IPS DF 4.7 (cell line): ENCODE data around the gene TAPBP.
"Not testable (repeated sequence)": the region's sequence is repeated elsewhere in the genome, so short reads cannot be mapped to it uniquely, and the experiment has no call there.

Experiments
- DNase-seq: peaks from one replicate; pipeline ENCODE4 v3.0.0-alpha.2; 2013; ENCODE audit warnings: low spot score; ENCODE audit errors: extremely low read depth

The TAPBP gene

DNA sequence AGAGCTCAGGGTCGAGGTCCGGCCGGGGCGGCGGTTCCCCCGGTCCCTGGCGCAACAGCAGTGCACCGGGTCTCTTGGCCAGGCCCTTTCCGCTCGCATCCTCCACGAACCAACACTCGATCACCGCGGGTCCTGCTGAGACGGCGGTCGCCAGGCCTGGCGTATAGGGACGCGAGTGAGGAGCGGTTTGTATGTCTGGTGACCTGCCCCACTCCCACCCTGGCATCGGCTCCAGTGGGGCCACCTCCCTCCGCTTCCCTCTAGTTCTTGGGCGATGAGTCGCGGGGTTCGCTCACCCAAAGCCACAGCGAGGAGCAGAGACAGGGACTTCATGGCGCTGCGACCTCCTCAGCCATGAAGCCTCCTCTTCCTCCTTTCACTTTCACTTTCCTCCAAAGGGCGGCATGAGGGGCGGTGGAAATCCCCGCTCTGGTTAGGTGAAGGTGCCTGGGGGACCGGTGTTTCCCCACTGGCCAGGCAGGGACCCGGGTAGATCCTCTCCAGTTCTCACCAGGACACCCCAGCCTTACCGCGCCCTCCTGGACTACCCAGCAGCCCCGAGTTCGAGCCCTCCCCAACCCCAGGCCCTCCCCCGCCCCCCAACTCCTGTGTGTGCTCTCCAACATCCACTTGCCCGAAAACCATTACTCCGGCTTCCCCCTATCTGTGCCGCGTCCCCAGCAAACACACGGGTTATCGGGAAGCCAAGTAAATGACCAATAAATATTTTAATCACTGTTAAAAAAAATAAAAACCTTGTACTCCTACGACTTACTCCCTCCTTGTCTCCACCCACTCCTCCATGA is at the start of gene TAPBP:
TAPBP (minus strand) TSS at position 370 of the 806 bp plus-strand sequence; CDS start at position 333, 37 bp downstream.
- no peak for DNase-seq

DNA sequence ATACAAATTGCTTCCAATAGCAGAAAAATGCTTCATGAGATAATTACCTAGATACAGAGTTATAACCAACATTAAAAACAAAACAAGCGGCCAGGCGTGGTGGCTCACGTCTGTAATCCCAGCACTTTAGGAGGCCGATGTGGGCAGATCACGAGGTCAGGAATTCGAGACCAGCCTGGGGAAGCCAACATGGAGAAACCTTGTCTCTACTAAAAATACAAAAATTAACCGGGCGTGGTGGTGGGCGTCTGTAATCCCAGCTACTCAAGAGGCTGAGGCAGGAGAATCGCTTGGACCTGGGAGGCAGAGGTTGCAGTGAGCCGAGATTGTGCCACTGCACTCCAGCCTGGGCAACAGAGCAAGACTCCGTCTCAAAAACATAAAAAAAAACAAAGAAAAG is 49.6 kb upstream of the TAPBP start:
- not testable (repeated sequence) for DNase-seq

DNA sequence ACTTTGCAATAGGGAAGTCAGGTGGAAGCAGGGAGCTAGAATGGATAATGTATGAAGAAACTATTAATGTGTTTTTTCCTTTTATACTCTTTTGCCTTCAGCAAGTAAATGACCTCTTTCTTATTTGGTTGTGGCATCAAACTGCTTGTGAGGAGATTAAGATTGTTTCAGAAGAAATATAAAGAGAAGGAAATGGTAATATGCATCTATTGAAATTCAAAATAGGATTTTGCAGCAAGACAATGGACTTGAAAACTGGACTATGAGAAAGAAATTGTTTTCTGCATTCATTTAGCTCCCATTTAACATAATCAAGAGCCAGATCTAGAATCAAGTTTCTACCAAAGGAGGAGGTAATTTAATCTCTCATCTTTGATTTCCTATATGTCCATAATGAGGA is 45.5 kb upstream of the TAPBP start:
- DNase-seq = no peak

DNA sequence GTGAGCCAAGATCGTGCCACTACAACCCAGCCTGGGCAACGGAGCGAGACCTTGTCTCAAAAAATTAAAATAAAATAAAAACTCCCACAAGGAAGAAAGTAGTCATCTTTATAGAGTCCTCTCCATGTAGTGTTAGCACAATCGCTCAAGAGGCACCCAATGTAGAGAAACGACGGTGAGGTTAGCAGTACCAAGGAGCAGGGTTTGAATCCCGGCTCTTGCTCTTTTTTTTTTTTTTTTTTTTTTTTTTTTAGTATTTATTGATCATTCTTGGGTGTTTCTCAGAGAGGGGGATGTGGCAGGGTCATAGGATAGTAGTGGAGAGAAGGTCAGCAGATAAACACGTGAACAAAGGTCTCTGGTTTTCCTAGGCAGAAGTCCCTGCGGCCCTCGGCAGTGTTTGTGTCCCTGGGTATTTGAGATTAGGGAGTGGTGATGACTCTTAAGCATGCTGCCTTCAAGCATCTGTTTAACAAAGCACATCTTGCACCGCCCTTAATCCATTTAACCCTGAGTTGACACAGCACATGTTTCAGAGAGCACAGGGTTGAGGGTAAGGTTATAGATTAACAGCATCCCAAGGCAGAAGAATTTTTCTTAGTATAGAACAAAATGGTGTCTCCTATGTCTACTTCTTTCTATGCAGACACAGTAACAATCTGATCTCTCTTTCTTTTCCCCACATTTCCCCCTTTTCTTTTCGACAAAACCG is 43.4 kb upstream of the TAPBP start:
- DNase-seq = not testable (repeated sequence)

DNA sequence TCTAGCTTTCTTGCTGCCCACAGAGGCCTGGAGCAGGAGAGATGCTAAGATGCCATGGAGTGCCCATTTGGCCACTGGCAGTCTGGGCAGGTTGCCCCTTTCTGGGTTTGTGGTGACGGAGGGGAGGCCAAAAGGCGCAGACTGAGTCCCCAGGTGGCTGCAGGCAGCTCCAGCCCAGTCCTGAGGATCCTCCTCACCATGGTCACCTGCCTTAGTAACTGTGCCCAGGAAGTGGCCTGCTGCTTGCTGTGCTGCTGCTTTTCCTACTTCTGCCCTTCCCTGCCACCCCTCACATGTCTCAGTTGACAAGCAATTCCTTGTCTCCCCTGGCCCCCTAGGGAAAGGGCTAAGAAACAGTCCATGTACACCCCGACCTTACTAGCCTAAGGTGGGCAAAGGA is 42.4 kb upstream of the TAPBP start:
- DNase-seq = no peak

DNA sequence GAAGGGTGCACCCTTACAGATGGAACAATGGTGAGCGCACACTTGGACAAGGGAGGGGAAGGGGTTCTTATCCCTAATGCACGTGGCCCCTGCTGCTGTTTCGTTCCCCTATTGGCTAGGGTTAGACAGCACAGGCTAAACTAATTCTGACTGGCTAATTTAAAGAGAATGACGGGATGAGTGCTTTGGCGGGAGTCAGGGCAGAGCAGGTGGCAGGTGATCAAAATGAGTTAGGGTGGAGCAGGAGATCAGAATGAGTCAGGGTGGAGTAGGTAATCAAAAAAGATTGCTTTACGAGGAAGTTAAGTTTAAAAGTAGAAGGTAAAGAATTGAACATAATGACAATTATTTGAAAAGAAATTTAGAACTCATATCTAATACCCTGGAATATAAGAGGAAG is 42.0 kb upstream of the TAPBP start:
- not testable (repeated sequence) for DNase-seq

DNA sequence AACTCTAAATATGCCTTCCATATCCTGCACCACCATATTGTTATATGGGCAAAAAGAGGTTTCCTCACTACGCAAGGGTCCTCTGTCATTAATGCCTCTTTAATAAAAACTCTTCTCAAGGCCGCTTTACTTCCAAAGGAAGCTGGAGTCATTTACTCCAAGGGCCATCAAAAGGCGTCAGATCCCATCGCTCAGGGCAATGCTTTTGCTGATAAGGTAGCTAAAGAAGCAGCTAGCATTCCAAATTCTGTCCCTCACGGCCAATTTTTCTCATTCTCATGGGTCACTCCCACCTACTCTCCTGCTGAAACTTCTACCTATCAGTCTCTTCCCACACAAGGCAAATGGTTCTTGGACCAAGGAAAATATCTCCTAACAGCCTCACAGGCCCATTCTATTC is 33.9 kb upstream of the TAPBP start:
- DNase-seq = no peak

DNA sequence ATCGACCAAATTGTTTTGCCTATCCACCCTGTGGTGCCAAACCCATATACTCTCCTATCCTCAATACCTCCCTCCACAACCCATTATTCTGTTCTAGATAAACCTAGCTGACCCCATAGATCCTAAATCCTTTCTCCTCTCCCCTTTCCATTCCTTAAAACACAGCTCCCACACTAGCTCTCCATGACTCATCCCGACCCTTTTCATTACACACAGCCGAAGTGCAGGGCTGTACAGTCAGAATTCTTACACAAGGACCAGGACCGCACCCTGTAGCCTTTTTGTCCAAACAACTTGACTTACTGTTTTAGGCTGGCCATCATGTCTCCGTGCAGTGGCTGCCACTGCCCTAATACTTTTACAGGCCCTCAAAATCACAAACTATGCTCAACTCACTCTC is 33.1 kb upstream of the TAPBP start:
- not testable (repeated sequence) for DNase-seq

DNA sequence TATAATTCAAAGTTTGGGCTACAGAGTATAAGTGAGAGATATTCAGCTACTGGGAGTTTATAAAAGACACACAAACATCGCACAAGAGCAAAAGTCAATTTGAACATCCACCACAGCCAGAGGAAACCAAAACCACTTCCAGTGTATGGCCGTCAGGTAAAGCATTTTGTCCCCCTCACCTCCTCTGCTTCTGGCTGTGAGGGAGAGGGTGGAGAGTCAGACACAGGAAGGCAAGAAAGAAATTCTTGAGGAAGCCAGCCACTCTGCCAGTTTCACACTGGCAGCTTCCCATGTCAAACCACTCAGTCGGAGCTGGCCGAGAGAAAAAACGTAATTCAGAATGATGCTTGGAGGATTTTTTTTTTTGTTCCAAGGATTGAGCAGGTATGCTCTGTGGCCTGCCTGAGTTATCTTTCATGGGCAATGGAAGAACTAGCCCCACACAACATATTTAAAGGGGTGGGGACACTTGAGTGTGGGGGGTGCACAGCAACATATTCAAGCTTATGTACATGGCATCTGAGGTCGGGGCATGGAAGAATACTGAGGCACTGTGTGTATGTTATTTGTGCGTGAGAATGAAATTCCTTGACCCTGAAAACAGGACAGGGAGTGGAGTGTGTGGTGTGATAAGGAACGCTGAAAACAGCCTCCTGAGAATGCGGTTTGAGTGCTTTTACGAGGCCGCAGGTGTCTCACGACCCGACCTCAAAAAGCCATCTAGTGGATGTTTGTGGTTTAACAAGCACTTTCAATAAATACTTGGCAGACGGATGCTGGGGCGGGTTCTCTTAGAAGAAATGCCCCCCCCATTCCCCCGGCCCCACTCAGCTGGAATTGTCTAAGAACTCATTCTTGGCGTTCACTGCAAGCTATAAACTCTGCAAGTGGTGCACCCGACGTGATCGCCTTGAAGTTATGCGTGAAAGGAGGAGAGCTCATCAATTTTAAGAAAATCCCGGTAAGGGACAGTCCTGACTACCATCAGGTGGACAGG is 31.1 kb upstream of the TAPBP start:
- no peak for DNase-seq

DNA sequence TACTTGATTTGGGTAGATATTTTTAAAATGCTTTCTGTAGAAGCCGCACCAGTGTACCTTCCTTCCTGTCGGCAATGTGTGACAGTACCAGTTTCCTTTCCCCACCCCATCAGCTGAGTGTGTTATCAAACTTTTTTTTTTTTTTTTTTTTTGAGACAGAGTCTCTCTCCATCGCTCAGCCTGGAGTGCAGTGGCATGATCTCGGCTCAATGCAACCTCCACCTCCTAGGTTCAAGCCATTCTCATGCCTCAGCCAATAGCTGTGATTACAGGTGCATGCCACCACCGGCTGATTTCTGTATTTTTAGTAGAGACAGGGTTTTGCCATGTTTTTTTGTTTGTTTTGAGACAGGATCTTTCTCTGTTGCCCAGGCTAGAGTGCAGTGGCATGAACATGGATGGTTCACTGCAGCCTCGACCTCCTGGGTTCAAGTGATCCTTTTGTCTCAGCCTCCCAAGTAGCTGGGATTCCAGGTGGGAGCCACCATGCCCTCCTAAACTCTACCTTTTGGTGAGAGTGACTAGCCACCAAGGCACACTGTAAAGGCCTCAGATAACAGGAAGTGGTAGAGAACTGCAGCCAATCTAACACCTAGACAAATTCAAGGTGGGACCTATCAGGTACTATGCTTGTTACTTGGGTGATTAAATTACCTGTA is 30.2 kb upstream of the TAPBP start:
- no peak for DNase-seq

DNA sequence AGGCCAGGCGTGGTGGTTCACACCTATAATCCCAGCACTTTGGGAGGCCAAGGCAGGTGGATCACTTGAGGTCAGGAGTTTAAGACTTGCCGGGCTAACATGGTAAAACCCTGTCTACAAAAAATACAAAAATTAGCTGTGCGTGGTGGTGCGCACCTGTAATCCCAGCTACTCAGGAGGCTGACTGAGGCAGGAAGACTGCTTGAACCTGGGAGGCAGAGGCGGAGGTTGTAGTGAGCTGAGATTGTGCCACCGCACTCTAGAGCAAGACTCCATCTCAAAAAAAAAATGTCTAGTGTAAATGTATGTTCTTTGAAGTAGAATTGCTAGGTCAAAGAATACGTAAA is 29.7 kb upstream of the TAPBP start:
- DNase-seq = not testable (repeated sequence)

DNA sequence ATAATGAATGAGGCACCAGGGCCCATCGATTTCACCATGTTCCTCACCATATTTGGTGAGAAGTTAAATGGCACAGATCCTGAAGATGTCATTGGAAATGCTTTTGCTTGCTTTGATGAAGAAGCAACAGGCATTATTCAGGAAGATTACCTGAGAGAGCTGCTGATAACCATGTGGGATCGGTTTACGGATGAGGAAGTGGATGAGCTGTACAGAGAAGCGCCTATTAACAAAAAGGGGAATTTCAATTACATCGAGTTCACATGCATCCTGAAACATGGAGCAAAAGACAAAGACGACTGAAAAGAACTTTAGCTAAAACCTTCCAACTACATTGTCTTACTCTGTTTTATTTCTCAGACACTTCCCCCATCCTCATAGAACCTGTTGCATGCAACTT is 25.3 kb upstream of the TAPBP start:
- DNase-seq = no peak

DNA sequence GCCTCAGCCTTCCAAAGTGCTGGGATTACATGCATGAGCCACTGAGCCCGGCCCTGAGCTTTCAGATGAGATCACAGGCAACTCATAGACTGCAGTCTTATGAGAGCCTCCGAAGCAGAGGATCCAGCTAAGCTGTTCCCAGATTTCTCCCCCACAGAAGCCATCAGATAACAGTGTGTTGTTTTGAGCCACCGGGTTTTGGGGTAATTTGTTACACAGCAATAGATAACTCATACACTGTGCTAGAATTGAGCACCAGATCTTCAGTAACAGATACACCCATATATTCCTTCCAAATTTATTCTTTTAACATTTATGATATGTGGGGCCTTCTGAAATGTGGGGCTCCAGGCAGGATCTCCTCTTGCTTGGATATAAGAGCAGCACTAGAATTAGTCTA is 22.6 kb upstream of the TAPBP start:
- DNase-seq = no peak

DNA sequence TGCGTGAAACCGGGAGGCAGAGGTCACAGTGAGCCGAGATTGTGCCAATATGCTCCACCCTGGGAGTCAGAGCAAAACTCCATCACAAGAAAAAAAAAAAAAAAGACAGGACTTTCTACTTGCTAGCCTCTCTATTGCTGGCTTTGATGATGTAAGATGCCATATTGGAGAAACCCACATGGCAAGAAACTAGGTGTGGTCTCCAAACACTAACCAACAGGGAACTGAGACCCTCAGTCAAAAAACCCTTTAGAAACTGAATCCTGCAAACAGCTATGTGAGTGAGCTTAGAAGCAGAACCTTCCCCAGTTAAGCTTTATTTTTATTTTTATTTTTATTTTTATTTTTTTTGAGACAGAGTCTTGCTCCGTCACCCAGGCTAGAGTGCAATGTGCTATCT is 22.0 kb upstream of the TAPBP start:
- DNase-seq = no peak

DNA sequence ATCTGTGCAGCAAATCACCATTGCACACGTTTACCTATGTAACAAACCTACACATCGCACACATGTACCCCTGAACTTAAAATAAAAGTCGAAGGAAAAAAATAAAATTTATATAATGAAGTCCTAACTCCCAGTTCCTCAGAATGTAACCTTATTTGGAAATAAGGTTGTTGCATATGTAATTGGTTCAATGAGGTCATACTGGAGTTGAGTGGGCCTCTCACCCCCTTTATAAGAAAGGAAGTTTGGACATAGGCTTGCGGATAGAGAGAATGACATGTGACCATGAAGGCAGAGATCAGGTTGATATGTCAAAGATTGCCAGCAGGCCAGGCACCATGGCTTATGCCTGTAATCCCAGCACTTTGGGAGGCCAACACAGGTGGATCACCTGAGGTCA is 19.8 kb upstream of the TAPBP start:
- no peak for DNase-seq

DNA sequence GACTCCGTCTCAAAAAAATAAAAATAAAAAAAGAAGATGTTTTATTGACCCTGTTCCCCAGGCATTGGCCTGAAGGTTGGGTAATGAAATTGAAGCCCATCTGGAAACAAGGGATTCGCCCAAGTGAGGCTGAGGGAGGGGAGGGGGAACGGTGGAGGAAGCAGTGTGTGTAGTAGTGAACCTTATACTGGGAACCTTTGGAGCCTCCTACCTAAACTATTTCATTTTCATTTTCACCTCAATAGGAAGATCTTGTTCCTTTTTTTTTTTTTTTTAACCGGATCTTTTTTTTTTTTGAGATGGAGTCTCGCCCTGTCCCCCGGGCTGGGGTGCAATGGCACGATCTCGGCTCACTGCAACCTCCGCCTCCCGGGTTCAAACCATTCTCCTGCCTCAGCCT is 16.9 kb upstream of the TAPBP start:
- DNase-seq = no peak

DNA sequence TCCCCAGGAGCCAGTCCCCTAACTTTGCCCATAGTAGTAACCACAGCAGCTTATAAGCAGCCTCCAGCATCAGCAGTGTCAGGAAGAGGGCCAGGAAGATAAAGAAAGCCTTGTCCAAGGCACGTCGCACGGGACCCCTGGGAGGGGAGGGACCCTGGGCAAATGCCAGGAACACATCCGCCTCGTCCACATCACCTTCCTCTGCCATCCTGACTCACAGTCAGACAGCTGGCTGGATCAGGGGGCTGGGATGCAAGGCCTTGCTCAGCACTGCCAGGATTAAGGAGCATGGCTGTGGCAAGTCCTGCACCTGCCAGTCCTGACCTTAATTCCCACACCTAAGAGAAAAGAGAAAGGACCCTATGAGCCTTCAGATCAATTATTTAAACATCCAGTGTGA is 15.2 kb upstream of the TAPBP start:
- DNase-seq = no peak

DNA sequence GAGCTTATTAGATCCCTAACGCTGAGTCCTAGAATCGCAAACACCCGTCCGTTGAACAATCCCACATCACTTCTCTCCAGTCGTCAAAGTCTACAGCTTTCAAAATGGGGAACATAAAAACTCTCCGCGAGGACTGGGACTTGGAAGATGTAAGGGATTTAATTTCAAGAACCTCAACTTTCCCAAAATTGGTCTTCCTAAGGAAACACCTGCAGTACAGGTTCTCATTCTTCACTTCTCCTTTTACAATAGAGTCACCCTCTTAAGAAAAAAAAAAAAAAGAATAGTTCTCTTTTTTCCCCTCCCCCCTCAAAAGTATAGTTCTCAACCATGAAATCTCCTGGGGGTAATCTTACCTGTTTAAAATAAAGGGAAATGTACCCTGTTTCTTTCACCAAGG is 10.2 kb upstream of the TAPBP start:
- no peak for DNase-seq

DNA sequence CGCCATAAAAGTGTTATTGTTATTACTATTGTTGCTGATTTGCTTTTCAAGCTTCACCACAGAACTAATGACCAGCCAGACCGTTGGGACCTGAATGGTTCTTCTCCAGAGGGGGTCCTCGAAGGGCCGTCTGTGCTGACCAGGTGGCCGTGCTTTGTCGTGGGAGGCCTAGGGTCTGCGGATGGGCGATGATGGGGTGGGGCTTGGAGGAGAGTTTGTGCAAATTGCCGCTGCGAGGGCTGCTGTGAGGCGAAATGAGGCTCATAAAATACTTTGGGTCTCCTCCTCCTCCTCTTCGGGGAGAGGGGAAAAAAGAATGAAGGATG is 9.7 kb upstream of the TAPBP start:
- DNase-seq = no peak

DNA sequence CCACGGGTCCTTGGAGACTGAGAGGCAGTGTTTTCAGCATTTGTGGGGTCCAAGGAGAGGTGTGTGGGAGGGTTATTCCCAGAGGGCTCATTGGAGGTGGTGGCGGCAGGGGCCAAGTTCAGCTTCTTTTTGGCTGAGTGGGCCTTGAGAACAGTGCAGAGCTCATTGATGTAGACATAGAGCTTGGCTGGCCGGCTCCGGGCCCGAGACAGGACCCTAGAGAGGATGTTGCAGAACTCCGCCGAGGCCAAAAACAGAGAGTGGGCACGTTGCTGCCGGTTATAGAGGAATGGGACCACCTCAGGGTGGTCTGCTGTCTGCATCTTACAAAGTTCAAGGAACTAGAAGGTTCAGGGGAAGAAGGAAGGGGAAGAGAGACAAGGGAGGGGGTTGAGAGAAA is 7.3 kb upstream of the TAPBP start:
- DNase-seq = no peak
